NCI-H526 treated with DMSO at 0.1 percent for 48 hours (cell line): ENCODE results near the gene XYLT2.
"Not testable (repeated sequence)": the region's sequence is repeated elsewhere in the genome, so short reads cannot be mapped to it uniquely, and the experiment has no call there.

Source experiments
- DNase-seq: peaks from one replicate; lab custom pipeline; 2025; lab: John Stamatoyannopoulos, UW

XYLT2 gene

GRCh38 chr17:50393700-50394099 lies 47.8 kb downstream of the XYLT2 start:
- no peak for DNase-seq

- DNase-seq: no peak
These were observed 48.8 kb downstream of the XYLT2 start for GRCh38 chr17:50394711-50395110.

GRCh38 chr17:50396261-50397110 lies 50.6 kb downstream of the XYLT2 start:
- DNase-seq: no peak

- peak; percentile 49 for DNase-seq
These were observed 51.4 kb downstream of the XYLT2 start, which contains the start of gene LRRC59 for GRCh38 chr17:50397111-50397918. Gene LRRC59 (minus strand): TSS chr17:50397523. CDS start chr17:50397317, 206 bp downstream.

GRCh38 chr17:50397919-50398285 lies 52.0 kb downstream of the XYLT2 start:
- DNase-seq: no peak

GRCh38 chr17:50398672-50399071 lies 52.7 kb downstream of the XYLT2 start:
- DNase-seq: not testable (repeated sequence)

GRCh38 chr17:50399591-50399990 lies 53.7 kb downstream of the XYLT2 start:
- not testable (repeated sequence) for DNase-seq

GRCh38 chr17:50405351-50405750 lies 59.4 kb downstream of the XYLT2 start:
- not testable (repeated sequence) for DNase-seq

GRCh38 chr17:50406578-50406977 lies 60.7 kb downstream of the XYLT2 start:
- DNase-seq: no peak

- no peak for DNase-seq
These were observed 62.0 kb downstream of the XYLT2 start for GRCh38 chr17:50407921-50408320.
